GM12872 (cell line): ENCODE data around the gene KIAA0753.
A peak's percentile ranks its signal among the peaks of the same experiment; 100 is the strongest.

ENCODE experiments used
- TF ChIP-seq, protein P1 (sequence below): IDR thresholded peaks from 3 replicates; pipeline ENCODE4 v1.5.1; 2011; ENCODE audit warnings: low read depth, mild to moderate bottlenecking, low read length, moderate library complexity; ENCODE audit not compliant: insufficient read depth

KIAA0753 gene

GRCh38 chr17:6657633-6658287 lies 17.2 kb upstream of the KIAA0753 start:
- TF ChIP-seq, protein P1, sequence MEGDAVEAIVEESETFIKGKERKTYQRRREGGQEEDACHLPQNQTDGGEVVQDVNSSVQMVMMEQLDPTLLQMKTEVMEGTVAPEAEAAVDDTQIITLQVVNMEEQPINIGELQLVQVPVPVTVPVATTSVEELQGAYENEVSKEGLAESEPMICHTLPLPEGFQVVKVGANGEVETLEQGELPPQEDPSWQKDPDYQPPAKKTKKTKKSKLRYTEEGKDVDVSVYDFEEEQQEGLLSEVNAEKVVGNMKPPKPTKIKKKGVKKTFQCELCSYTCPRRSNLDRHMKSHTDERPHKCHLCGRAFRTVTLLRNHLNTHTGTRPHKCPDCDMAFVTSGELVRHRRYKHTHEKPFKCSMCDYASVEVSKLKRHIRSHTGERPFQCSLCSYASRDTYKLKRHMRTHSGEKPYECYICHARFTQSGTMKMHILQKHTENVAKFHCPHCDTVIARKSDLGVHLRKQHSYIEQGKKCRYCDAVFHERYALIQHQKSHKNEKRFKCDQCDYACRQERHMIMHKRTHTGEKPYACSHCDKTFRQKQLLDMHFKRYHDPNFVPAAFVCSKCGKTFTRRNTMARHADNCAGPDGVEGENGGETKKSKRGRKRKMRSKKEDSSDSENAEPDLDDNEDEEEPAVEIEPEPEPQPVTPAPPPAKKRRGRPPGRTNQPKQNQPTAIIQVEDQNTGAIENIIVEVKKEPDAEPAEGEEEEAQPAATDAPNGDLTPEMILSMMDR = no peak

DNA sequence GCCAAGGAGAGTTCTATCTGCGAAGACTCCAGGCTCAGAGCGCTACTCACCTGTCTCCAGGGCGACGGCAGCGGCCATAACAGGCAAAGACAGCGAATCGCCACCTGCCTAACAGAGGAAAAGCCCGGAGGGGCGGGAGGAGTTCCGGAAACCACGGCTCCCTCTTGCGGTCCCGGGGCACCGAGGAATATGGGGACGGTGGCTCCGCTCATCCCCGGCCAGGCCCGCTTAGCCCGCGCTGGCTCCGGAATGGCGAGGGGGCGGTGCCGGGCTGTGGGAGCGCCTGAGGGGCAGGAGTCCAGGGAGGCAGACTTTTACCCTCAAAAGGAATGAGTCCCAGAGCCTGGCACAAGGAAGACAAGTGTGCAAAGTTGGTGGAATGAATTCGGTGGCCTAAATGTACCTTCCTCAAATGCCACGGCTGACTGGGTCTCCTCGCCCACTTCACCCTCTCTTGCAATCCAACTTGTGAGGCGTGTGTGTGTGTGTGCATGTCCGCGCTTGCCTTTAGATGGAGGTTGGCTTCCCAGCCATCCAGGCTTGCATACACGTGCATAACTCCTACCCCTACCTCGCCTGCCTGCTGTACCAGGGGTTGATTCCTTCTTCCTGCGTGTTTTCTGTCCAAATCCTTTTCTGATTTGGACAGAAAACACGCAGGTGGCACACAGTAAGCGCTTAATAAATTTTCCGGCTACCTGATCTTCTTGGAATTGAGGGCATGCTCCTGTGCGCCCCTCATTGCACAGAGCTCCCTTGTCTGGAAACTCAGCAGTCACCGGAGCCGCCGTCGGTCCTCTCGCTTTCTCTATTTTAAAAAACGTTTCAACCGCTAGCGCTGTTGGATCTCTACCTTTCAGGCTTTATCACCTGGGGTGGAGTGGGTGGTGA lies 14.6 kb upstream of the KIAA0753 start:
- TF ChIP-seq, protein P1 = no peak

DNA sequence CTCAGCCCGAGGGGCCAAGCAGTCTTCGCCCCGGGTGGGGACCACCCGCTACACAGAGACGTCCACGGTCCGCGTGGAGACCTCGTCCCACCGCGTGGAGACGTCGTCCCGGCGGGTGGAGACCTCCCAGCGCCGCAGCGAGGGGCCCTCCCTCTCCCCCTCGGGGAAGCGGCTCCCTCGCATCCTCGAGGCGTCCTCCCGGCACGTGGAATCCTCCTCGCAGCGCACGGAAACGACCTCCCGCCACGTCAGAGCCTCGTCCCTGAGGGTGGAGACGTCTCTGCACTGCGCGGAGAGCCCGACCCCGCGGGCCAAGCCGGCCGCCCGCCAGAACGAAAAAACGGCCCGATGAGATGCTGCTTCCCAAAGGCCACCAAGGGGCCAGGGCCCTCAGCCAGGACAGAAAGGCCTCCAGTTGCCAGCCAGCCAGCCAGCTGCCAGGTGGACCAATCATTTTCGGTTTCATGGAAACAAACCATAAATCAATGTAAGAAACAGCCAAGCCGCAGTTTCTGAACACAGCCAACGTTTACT lies 11.5 kb upstream of the KIAA0753 start:
- TF ChIP-seq, protein P1 = no peak

GRCh38 chr17:6651354-6651918 lies 10.9 kb upstream of the KIAA0753 start, which contains the start of the genes C17orf100 and MED31:
Gene C17orf100 (plus strand): TSS chr17:6651762. CDS start chr17:6651914, 152 bp downstream.
Gene MED31 (minus strand): TSS chr17:6651605. CDS start chr17:6651528, 77 bp downstream.
- TF ChIP-seq, protein P1 = no peak

DNA sequence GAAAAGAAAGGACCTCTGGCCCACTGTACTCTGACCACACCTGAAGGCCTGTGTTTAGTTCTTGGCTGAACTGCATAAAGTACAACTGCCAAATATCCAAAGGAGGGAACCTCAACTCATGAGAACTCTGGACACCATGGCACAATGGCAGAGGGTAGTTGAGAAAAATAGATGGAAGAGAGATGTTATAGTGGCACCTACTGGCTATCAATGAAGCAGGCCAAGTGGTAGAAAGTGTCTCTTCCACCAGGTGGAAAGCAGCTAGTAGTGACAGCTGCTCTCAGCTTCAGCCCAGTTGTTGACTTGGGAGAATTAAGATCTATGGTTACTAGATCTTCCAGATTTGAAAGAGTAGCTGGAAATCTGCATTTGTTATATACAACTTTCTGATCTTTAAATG lies 7.7 kb upstream of the KIAA0753 start:
- TF ChIP-seq, protein P1 = peak; percentile 42; the same call in 1 of the 3 replicates

DNA sequence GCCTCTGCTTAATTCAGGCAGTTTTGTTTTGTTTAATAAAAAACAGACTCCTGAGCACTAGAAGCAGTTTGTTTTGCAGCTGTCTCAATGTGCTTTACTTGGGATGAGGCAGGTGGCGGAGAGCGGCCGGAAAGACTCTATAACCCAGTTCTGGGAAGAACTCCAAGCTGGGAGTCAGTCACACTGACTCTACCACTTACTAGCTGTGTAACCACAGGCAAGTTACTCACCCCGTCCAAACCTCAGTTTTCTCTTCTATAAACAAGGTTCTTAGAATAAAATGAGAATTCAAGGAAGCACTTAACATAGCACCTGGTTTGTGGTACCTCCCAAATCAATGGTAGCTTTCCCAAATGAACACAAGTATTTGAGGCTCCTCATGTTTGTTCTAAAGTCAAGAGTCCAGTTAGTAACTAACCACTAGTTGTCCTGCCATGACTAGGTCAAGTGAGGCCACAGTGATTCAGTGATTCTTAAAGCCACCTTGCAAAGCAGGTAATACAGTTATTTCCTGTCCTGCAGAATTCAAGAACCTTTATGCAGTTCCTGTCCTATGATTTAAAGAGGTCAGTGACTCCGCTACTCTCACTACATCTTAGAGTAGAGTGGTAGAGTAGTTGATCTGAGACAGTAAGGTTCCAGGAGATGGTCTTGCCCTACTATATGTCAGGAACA lies 3.1 kb upstream of the KIAA0753 start:
- TF ChIP-seq, protein P1 = no peak

DNA sequence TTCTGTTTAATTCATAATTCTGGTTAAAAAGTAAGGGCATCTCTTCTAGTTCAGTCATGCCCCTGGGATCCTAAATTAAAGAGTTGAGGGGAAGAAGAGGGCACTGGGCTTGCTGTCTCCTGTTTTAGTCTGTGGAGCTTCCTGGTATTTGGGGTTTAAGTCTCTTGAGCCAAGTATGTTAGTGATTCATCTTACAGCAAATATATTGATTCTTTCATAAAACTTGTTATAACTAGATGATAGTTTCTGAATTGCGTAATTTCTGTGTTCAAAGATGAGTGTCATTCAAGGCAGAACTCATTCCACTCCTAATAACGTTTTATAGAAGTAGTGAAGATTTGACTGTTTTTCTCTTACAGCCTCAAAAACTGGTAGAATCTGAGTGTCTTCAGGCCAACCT lies 2.1 kb upstream of the KIAA0753 start:
- TF ChIP-seq, protein P1 = no peak
